ENCODE results near the gene CIITA. TPM values are rescaled to one million over a fixed set of nuclear protein-coding genes. Genes with fewer than 3 reads are reported as not detected.

Gene CIITA
- total RNA-seq, 4 donors from 2014 or later: 1.2 to 26.9 (median 13.9) TPM

- no peaks in the 10 kb centered on the region for H3K27me3 ChIP-seq
- H3K4me1 ChIP-seq: peaks cover 0 to 10% (median 6%) of the 10 kb centered on the region in 4 donors
- H3K9me3 ChIP-seq: no peaks in the 10 kb centered on the region
- intact Hi-C loops (cut with DNase I; ENCODE audit: low total_unique reads) (no loop called here), in situ Hi-C loops (cut with MboI; ENCODE audit: low pct_ligation_motif_present in 1 of 4, low pct_unique_long_range_greater_than_20kb in 1 of 4, low sequenced_read_pairs in 3 of 4) (no loop called here)
- no peak overlapping the region for H3K4me3 ChIP-seq
- 65 to 93% methylated on average over 2 to 4 of the region's 4 CpGs for WGBS, 2 donors (ENCODE audit: low coverage in 1 of 2)
- H3K36me3 ChIP-seq: peaks cover 0 to 6% (median 0%) of the 10 kb centered on the region in 4 donors
- H3K27ac ChIP-seq: no peak overlapping the region
- no peak for DNase-seq
- TF ChIP-seq CTCF (IDR thresholded peaks at IDR 0.05) (peak in 1 of 5 experiments; percentile 6), EP300 (IDR thresholded peaks at IDR 0.05; ENCODE audit: low read depth) (no peak)
Observed at GRCh38 chr16:10981697-10982216, 104.8 kb downstream of the CIITA start.

GRCh38 chr16:10982465-10983150 lies 105.6 kb downstream of the CIITA start:
- Histone ChIP-seq H3K9me3 (no peaks in the 10 kb centered on the region), H3K36me3 (peaks cover 0 to 6% (median 0%) of the 10 kb centered on the region in 4 donors), H3K27me3 (no peaks in the 10 kb centered on the region), H3K27ac (no peak overlapping the region), H3K4me3 (no peak overlapping the region), H3K4me1 (peaks cover 0 to 10% (median 6%) of the 10 kb centered on the region in 4 donors)
- no peak for DNase-seq
- 63 to 80% methylated on average over 14 to 15 of the region's 15 CpGs for WGBS, 2 donors (ENCODE audit: low coverage in 1 of 2)
- in situ Hi-C loops (cut with MboI; ENCODE audit: low pct_ligation_motif_present in 1 of 4, low pct_unique_long_range_greater_than_20kb in 1 of 4, low sequenced_read_pairs in 3 of 4) (no loop called here), intact Hi-C loops (cut with DNase I; ENCODE audit: low total_unique reads) (no loop called here)
- TF ChIP-seq EP300 (IDR thresholded peaks at IDR 0.05; ENCODE audit: low read depth): no peak
- TF ChIP-seq POLR2A (IDR thresholded peaks at IDR 0.05): no peak
- TF ChIP-seq POLR2AphosphoS5 (IDR thresholded peaks at IDR 0.05): no peak
- TF ChIP-seq CTCF (IDR thresholded peaks at IDR 0.05): no peak

DNA sequence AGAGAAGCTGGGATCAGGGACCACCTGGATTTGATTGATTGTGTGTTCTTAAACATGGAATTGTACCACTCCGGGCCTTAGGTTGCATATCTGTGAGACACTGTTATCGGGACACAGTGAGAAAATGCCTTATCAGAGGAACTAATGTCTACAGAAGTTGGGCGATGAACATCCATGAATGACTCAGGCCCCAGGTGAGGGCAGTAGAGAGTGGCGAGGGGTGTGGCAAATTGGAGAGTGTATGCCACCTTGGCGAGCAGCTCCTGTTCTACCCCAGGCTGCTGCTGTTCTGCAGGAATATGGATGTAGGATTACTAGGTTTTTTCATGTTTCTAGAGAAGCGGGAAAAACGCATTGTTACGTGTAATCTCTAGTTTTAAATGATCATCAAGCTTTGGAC lies 106.2 kb downstream of the CIITA start:
- intact Hi-C loops (cut with DNase I; ENCODE audit: low total_unique reads): no loop called here
- H3K4me3 ChIP-seq: no peak overlapping the region
- no peaks in the 10 kb centered on the region for H3K27me3 ChIP-seq
- peaks cover 0 to 10% (median 6%) of the 10 kb centered on the region in 4 donors for H3K4me1 ChIP-seq
- 84 to 100% methylated on average over 3 to 8 of the region's 8 CpGs for WGBS, 2 donors (ENCODE audit: low coverage in 1 of 2)
- peak; percentile 31 for DNase-seq
- no peak overlapping the region for H3K27ac ChIP-seq
- peaks cover 0 to 6% (median 0%) of the 10 kb centered on the region in 4 donors for H3K36me3 ChIP-seq
- H3K9me3 ChIP-seq: no peaks in the 10 kb centered on the region
- in situ Hi-C loops (cut with MboI; ENCODE audit: low pct_ligation_motif_present in 1 of 4, low pct_unique_long_range_greater_than_20kb in 1 of 4, low sequenced_read_pairs in 3 of 4): no loop called here
- TF ChIP-seq POLR2AphosphoS5 (IDR thresholded peaks at IDR 0.05): no peak
- no peak for TF ChIP-seq EP300 (IDR thresholded peaks at IDR 0.05; ENCODE audit: low read depth)
- no peak for TF ChIP-seq POLR2A (IDR thresholded peaks at IDR 0.05)
- TF ChIP-seq CTCF (IDR thresholded peaks at IDR 0.05): peak in 1 of 5 experiments; percentile 13

- no peak overlapping the region for H3K27ac ChIP-seq
- TF ChIP-seq POLR2A (IDR thresholded peaks at IDR 0.05) (no peak), CTCF (IDR thresholded peaks at IDR 0.05) (no peak), POLR2AphosphoS5 (IDR thresholded peaks at IDR 0.05) (no peak), EP300 (IDR thresholded peaks at IDR 0.05; ENCODE audit: low read depth) (no peak)
- 77% methylated on average over 6 of the region's 6 CpGs; no CpG with 5 or more reads in 1 of the 2 donors for WGBS, 2 donors (ENCODE audit: low coverage in 1 of 2)
- no peaks in the 10 kb centered on the region for H3K9me3 ChIP-seq
- in situ Hi-C loops (cut with MboI; ENCODE audit: low pct_ligation_motif_present in 1 of 4, low pct_unique_long_range_greater_than_20kb in 1 of 4, low sequenced_read_pairs in 3 of 4) (no loop called here), intact Hi-C loops (cut with DNase I; ENCODE audit: low total_unique reads) (no loop called here)
- no peaks in the 10 kb centered on the region for H3K27me3 ChIP-seq
- H3K36me3 ChIP-seq: peaks cover 0 to 6% (median 0%) of the 10 kb centered on the region in 4 donors
- H3K4me1 ChIP-seq: peaks cover 0 to 7% (median 4%) of the 10 kb centered on the region in 4 donors
- H3K4me3 ChIP-seq: no peak overlapping the region
- DNase-seq: no peak
Observed at GRCh38 chr16:10984509-10984908, 107.5 kb downstream of the CIITA start.

Other genes starting within 250 kb of the CIITA start
- 1 to 10 TPM in 1 of 4 donors, not detected in 3; 2.5 TPM for gene TEKT5, start 182.3 kb upstream of the CIITA start, total RNA-seq
- gene NUBP1, start 133.4 kb upstream of the CIITA start, total RNA-seq: 10 to 100 TPM; 11.6 to 23.8 (median 22.5) TPM
- under 1 TPM in 2 of 4 donors, not detected in 2; 0.14 to 0.16 TPM for gene TVP23A, start 58.4 kb upstream of the CIITA start, total RNA-seq
- gene DEXI, start 65.3 kb downstream of the CIITA start, total RNA-seq: 10 to 100 TPM; 36.2 to 76.4 (median 56.0) TPM
- 100 to 1,000 TPM in 2 of 4 donors, 10 to 100 TPM in 2; 38.2 to 153 (median 92.7) TPM for gene CLEC16A, start 67.4 kb downstream of the CIITA start, total RNA-seq

Data from transverse colon (tissue), 4 donors.